ENCODE measurements around the gene MRPS33.

GRCh38 chr7:141017555-141017954 lies 2.8 kb upstream of the MRPS33 start:
- TF ChIP-seq POLR2A (IDR thresholded peaks at IDR 0.05; ENCODE audit: low read depth, low read length) (no peak), POLR2AphosphoS5 (IDR thresholded peaks at IDR 0.05; ENCODE audit: low read depth, low read length) (no peak)

Data from GM12891 (cell line).